Hepatocyte (in vitro differentiated cells): Measurements from ENCODE around the gene RPL7A. TPM values are rescaled to one million over a fixed set of nuclear protein-coding genes. Genes with fewer than 3 reads are reported as not detected.

ENCODE experiments used
- DNase-seq: peaks from one replicate; pipeline ENCODE4 v3.0.0-alpha.2; 2016; ENCODE audit warnings: low spot score
- H2AFZ ChIP-seq: fragments of 200-600 bp; sonication (generic); 2 replicates; pipeline ENCODE4 v1.6.0; 2016; ENCODE audit warnings: antibody characterized with exemption, mild to moderate bottlenecking
- H3K27ac ChIP-seq: fragments of 200-600 bp; sonication (generic); 2 replicates; pipeline ENCODE4 v1.5.1; 2016; ENCODE audit warnings: mild to moderate bottlenecking
- H3K27me3 ChIP-seq: fragments of 200-600 bp; sonication (generic); 2 replicates; pipeline ENCODE4 v1.6.1; 2016
- H3K36me3 ChIP-seq: fragments of 200-600 bp; sonication (generic); replicated peaks from 2 replicates; pipeline ENCODE4 v1.5.1; 2016; ENCODE audit warnings: low read depth; ENCODE audit not compliant: insufficient read depth
- H3K4me1 ChIP-seq: fragments of 200-600 bp; sonication (generic); 2 replicates; pipeline ENCODE4 v1.5.1; 2016; ENCODE audit warnings: mild to moderate bottlenecking, moderate library complexity; ENCODE audit not compliant: insufficient read depth
- H3K4me2 ChIP-seq: fragments of 200-600 bp; sonication (generic); 2 replicates; pipeline ENCODE4 v1.6.0; 2016
- H3K4me3 ChIP-seq: fragments of 200-600 bp; sonication (generic); 2 replicates; pipeline ENCODE4 v1.5.1; 2016; ENCODE audit warnings: mild to moderate bottlenecking
- H3K79me2 ChIP-seq: fragments of 200-600 bp; sonication (generic); 2 replicates; pipeline ENCODE4 v1.6.0; 2017; ENCODE audit warnings: mild to moderate bottlenecking
- H3K9me2 ChIP-seq: fragments of 200-600 bp; sonication (generic); replicated peaks from 2 replicates; pipeline ENCODE4 v1.6.0; 2017; ENCODE audit warnings: mild to moderate bottlenecking; ENCODE audit not compliant: insufficient read depth
- H3K9me3 ChIP-seq: fragments of 200-600 bp; sonication (generic); 2 replicates; pipeline ENCODE4 v1.5.1; 2016; ENCODE audit warnings: low read depth, mild to moderate bottlenecking
- H4K20me1 ChIP-seq: fragments of 200-600 bp; sonication (generic); 2 replicates; pipeline ENCODE4 v1.6.0; 2016; ENCODE audit warnings: mild to moderate bottlenecking; ENCODE audit not compliant: insufficient read depth, poor library complexity, severe bottlenecking
- EZH2 ChIP-seq: fragments of 200-600 bp; sonication (generic); IDR thresholded peaks from 2 replicates; pipeline ENCODE4 v1.6.1; 2016; ENCODE audit warnings: antibody characterized with exemption, mild to moderate bottlenecking, borderline replicate concordance
- EZH2phosphoT487 ChIP-seq: fragments of 200-600 bp; sonication (generic); IDR thresholded peaks from one replicate; pipeline ENCODE4 v1.6.1; 2018; ENCODE audit warnings: antibody characterized with exemption, mild to moderate bottlenecking, low read depth, moderate library complexity; ENCODE audit not compliant: unreplicated experiment, severe bottlenecking
- whole genome bisulfite sequencing: methylation state at CpG from one replicate; pipeline ENCODE4 v1.1.6; 2016; ENCODE audit warnings: low lambda C conversion rate; ENCODE audit errors: missing lambda C conversion rate; 5-methylcytosine and 5-hydroxymethylcytosine counted together
- polyA plus RNA-seq: library from polyadenylated mRNA; unstranded; fragments of >200 nt; fragmentation: Nextera tagmentation; extraction: Ambion mirVana; gene quantifications from 2 replicates; pipeline ENCODE4 v1.2.1, GENCODE V29; 2016
- total RNA-seq: library from RNA; depleted of rRNA; stranded (reverse); fragments of >200 nt; gene quantifications from 2 replicates; pipeline ENCODE4 v1.2.3, GENCODE V29; 2014
- TF ChIP-seq, protein P1 (sequence below): fragments of 200-600 bp; sonication (generic); IDR thresholded peaks from 2 replicates; pipeline ENCODE4 v1.5.1; 2016; ENCODE audit warnings: antibody characterized with exemption, mild to moderate bottlenecking; ENCODE audit not compliant: poor library complexity

The RPL7A gene
- total and polyA plus RNA-seq, 2 experiments from 2014 or later: 377 to 2,226 TPM

DNA sequence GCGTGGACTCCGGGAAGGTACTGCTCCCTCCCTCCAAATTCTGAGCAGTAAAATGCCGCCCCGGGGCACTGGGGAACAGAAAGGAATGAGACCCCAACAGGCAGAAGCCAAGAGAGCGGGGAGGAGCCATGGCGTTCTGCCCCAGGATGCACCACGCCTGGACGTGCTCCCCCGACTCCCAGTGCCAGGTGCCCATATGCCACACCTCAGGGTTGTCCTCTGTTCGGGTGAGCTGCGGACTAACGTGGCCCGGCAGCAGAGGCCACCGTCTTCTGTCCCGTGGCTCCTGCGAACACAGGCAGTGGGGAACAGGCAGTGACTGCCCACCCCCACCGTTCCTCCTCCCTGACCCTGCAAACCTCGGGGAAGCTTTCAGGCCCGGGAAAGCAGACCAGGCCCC, 16.8 kb upstream of the RPL7A start:
- WGBS: 92% methylated on average over 18 of the region's 19 CpGs
- H3K36me3 ChIP-seq: no peaks in the 10 kb centered on the region

DNA sequence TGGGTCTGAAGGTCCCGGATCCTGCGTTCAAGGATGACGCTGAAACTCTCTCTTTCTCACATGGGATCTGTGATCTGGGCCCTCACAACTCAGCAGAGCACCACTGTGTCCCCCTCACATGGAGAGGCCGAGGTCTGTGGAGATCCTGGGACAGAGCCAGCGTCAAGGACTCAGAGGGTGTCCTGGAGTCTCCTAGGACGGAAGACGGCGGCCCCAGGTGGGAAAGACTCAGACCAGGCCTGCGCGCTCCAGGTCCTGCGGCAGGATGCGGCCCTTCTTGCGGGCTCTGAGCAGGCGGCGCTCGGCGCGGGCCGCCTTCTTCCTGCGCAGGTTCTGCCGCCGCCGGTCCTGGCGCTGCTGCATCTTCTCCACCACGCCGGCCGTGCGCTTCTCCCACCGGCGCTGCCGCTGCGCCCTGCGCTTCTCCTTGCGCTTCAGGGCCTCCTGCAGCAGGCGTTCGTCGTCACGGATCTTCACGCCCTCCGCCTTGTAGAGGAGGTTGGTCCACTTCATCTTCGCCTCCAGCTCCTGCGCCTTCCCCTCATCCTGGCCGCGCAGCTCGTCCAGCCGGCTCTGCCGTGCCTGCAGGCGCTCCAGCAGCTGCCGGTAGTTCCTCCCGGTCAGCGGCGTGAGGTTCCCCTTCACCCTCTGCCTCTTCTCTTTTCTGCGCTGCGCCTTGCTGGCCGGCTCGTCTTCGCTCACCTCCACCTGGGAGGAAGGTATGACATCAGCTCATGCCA, 16.2 kb upstream of the RPL7A start:
- Histone ChIP-seq H3K27me3 (no peaks in the 10 kb centered on the region), H3K27ac (no peak overlapping the region), H3K4me2 (no peak overlapping the region), H3K4me1 (peaks cover 9% of the 10 kb centered on the region), H4K20me1 (no peaks in the 10 kb centered on the region), H3K36me3 (no peaks in the 10 kb centered on the region), H3K4me3 (no peak overlapping the region), H2AFZ (no peak overlapping the region), H3K9me2 (no peaks in the 10 kb centered on the region), H3K79me2 (peaks cover 28% of the 10 kb centered on the region), H3K9me3 (no peaks in the 10 kb centered on the region)
- no peak for DNase-seq
- 97% methylated on average over 47 of the region's 57 CpGs for WGBS
- TF ChIP-seq EZH2 (no peak), EZH2phosphoT487 (no peak)
- TF ChIP-seq, protein P1, sequence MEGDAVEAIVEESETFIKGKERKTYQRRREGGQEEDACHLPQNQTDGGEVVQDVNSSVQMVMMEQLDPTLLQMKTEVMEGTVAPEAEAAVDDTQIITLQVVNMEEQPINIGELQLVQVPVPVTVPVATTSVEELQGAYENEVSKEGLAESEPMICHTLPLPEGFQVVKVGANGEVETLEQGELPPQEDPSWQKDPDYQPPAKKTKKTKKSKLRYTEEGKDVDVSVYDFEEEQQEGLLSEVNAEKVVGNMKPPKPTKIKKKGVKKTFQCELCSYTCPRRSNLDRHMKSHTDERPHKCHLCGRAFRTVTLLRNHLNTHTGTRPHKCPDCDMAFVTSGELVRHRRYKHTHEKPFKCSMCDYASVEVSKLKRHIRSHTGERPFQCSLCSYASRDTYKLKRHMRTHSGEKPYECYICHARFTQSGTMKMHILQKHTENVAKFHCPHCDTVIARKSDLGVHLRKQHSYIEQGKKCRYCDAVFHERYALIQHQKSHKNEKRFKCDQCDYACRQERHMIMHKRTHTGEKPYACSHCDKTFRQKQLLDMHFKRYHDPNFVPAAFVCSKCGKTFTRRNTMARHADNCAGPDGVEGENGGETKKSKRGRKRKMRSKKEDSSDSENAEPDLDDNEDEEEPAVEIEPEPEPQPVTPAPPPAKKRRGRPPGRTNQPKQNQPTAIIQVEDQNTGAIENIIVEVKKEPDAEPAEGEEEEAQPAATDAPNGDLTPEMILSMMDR: no peak

More for the DNA sequence above, 16.8 kb upstream of the RPL7A start:
- no peak overlapping the region for H3K4me2 ChIP-seq
- no peak overlapping the region for H3K4me3 ChIP-seq
- H3K4me1 ChIP-seq: peaks cover 9% of the 10 kb centered on the region
- H3K27me3 ChIP-seq: no peaks in the 10 kb centered on the region
- no peaks in the 10 kb centered on the region for H4K20me1 ChIP-seq
- H2AFZ ChIP-seq: no peak overlapping the region
- peaks cover 28% of the 10 kb centered on the region for H3K79me2 ChIP-seq
- H3K9me3 ChIP-seq: no peaks in the 10 kb centered on the region
- TF ChIP-seq, protein P1: no peak
- TF ChIP-seq EZH2phosphoT487: no peak
- TF ChIP-seq EZH2: no peak
- no peak overlapping the region for H3K27ac ChIP-seq
- no peak for DNase-seq
- H3K9me2 ChIP-seq: no peaks in the 10 kb centered on the region

- Histone ChIP-seq H3K79me2 (peaks cover 28% of the 10 kb centered on the region), H3K4me3 (no peak overlapping the region), H3K4me2 (no peak overlapping the region), H3K9me3 (no peaks in the 10 kb centered on the region), H4K20me1 (no peaks in the 10 kb centered on the region), H3K9me2 (no peaks in the 10 kb centered on the region), H3K27me3 (no peaks in the 10 kb centered on the region), H3K4me1 (peaks cover 9% of the 10 kb centered on the region), H3K36me3 (no peaks in the 10 kb centered on the region), H2AFZ (no peak overlapping the region), H3K27ac (no peak overlapping the region)
- DNase-seq: no peak
- WGBS: 94% methylated on average over 20 of the region's 20 CpGs
- no peak for TF ChIP-seq EZH2phosphoT487
These were observed 15.7 kb upstream of the RPL7A start for GRCh38 chr9:133332381-133332730.

GRCh38 chr9:133333011-133333410, 15.0 kb upstream of the RPL7A start:
- no peak for TF ChIP-seq EZH2phosphoT487
- TF ChIP-seq, protein P1: no peak
- no peak for TF ChIP-seq EZH2
- Histone ChIP-seq H2AFZ (no peak overlapping the region), H3K27ac (no peak overlapping the region), H4K20me1 (no peaks in the 10 kb centered on the region), H3K9me3 (no peaks in the 10 kb centered on the region), H3K4me1 (peaks cover 9% of the 10 kb centered on the region), H3K9me2 (no peaks in the 10 kb centered on the region), H3K4me2 (no peak overlapping the region), H3K4me3 (no peak overlapping the region), H3K36me3 (no peaks in the 10 kb centered on the region), H3K27me3 (no peaks in the 10 kb centered on the region), H3K79me2 (peaks cover 28% of the 10 kb centered on the region)
- DNase-seq: no peak
- 95% methylated on average over 11 of the region's 11 CpGs for WGBS
